Stimulated activated naive CD8-positive, alpha-beta T cell treated with anti-CD3 and anti-CD28 coated beads, Interleukin-15, amount 100 ng/mL, for 72 hours (primary cell): Measurements from ENCODE around the gene PLG.
"Not testable (repeated sequence)": the region's sequence is repeated elsewhere in the genome, so short reads cannot be mapped to it uniquely, and the experiment has no call there.

Experiments used
- ATAC-seq: fragments of 150-1000 bp; cut with Tn5 transposase; 2 replicates; pipeline ENCODE4 v1.10.0; 2021; ENCODE audit warnings: mild to moderate bottlenecking, moderate library complexity
- DNase-seq, 2 donors: peaks; one replicate each; pipeline ENCODE4 v3.0.0; 2021 to 2022
- H3K27ac Mint-ChIP-seq, 2 donors: one replicate each; pipeline ENCODE4 v1.8.0; 2022; ENCODE audit warnings: mild to moderate bottlenecking in 2 of 2, mixed read lengths in 2 of 2, moderate library complexity in 2 of 2
- H3K27me3 Mint-ChIP-seq: one replicate; pipeline ENCODE4 v1.8.0; 2022; ENCODE audit warnings: mixed read lengths
- H3K4me1 Mint-ChIP-seq: one replicate; pipeline ENCODE4 v1.8.0; 2022; ENCODE audit warnings: mild to moderate bottlenecking, mixed read lengths
- H3K4me3 Mint-ChIP-seq, 2 donors: one replicate each; pipeline ENCODE4 v1.8.0; 2022; ENCODE audit warnings: mild to moderate bottlenecking in 2 of 2, mixed read lengths in 2 of 2, moderate library complexity in 1 of 2
- H3K9me3 Mint-ChIP-seq, 2 donors: one replicate each; pipeline ENCODE4 v1.8.0; 2022; ENCODE audit warnings: mixed read lengths in 2 of 2

PLG gene

DNA sequence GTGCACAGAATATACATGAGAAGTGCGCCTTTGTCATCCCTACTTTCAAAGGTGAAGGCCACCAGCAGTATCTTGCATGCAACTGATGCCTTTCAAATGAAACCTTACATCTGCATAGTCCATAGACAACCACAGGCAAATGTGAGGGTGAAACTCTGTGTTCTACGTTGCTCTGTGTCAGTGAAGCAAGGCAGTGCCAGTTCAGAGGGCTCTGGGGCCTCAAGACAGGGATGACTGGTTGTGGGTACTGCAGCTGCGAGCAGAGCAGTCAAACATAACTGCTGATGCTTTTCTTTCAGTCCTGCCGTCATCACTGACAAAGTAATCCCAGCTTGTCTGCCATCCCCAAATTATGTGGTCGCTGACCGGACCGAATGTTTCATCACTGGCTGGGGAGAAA is 39.0 kb downstream of the PLG start:
- H3K4me3 Mint-ChIP-seq, ATAC-seq, H3K4me1 Mint-ChIP-seq, DNase-seq, H3K27ac Mint-ChIP-seq: not testable (repeated sequence)
- H3K9me3 Mint-ChIP-seq = peaks cover 8 to 28% of the 10 kb centered on the region in 2 donors
- H3K27me3 Mint-ChIP-seq = peaks cover 26% of the 10 kb centered on the region

DNA sequence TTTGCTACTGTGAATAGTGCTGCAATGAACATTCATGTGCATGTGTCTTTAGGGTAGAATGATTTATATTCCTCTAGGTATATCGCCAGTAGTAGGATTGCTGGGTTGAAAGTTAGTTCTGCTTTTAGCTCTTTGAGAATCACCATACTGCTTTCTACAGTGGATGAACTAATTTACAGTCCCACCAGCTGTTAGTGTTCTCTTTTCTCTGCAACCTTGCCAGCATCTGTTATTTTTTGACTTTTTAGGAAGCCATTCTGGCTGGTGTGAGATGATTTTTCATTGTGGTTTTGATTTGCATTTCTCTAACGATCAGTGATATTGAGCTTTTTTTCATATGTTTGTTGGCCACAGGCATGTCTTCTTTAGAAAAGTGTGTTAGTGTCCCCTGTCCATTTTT is 40.0 kb downstream of the PLG start:
- no peak for ATAC-seq
- Mint-ChIP-seq H3K27ac (no peak overlapping the region), H3K4me1 (no peaks in the 10 kb centered on the region), H3K27me3 (peaks cover 33% of the 10 kb centered on the region), H3K4me3 (no peak overlapping the region), H3K9me3 (peaks cover 8 to 33% of the 10 kb centered on the region in 2 donors)
- no peak for DNase-seq

DNA sequence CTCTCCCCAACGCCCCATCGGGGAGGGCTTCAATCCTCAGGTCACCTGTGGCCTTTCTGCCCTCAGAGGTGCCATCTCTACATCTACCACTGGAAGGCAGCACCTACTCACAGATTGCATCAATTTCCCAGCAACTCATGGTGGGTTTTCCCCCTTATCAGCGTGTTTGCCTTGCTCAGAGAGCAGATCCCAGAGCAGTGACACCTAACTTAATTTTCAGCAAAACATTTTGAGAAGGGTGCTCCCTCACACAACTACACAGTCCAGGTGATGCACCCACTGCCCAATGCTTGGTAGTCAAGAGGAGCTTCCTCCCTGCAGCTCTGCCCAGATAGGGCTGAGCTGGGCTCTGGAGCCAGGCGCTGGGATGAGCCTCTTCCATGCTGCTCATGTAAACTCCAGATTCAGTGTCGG is 48.2 kb downstream of the PLG start:
- H3K27ac Mint-ChIP-seq = no peak overlapping the region
- ATAC-seq = peak; percentile 53
- H3K9me3 Mint-ChIP-seq = peaks cover 0 to 11% of the 10 kb centered on the region in 2 donors
- H3K27me3 Mint-ChIP-seq = peaks cover 23% of the 10 kb centered on the region
- peak in 1 of 2 donors; percentile 21 for DNase-seq
- no peak overlapping the region for H3K4me3 Mint-ChIP-seq
- no peaks in the 10 kb centered on the region for H3K4me1 Mint-ChIP-seq

DNA sequence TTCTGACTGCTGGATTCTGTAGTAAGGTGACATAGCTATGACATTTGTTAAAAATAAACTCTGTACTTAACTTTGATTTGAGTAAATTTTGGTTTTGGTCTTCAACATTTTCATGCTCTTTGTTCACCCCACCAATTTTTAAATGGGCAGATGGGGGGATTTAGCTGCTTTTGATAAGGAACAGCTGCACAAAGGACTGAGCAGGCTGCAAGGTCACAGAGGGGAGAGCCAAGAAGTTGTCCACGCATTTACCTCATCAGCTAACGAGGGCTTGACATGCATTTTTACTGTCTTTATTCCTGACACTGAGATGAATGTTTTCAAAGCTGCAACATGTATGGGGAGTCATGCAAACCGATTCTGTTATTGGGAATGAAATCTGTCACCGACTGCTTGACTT is 51.2 kb downstream of the PLG start:
- H3K27ac Mint-ChIP-seq, H3K4me1 Mint-ChIP-seq, DNase-seq, ATAC-seq, H3K4me3 Mint-ChIP-seq, H3K9me3 Mint-ChIP-seq: not testable (repeated sequence)
- peaks cover 36% of the 10 kb centered on the region for H3K27me3 Mint-ChIP-seq

DNA sequence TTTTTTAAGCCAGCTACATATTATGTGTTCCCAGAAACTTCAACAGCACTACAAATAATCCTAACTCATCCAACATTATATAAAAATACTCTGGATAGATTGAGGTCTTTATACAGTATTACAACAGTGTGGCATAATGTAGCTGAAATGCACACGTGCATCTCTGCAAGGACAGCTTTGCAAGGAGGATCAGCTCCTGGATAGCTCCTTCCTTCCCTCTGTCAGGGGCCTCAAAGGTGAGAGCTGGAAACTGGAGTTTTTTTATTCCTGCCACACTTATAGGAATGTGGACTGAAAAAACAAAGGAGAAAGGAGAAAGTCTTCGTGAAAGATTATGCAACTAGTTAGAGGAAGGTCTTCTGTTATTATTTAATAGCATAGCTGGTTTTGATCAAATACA is 53.1 kb downstream of the PLG start:
- H3K4me1 Mint-ChIP-seq = no peaks in the 10 kb centered on the region

DNA sequence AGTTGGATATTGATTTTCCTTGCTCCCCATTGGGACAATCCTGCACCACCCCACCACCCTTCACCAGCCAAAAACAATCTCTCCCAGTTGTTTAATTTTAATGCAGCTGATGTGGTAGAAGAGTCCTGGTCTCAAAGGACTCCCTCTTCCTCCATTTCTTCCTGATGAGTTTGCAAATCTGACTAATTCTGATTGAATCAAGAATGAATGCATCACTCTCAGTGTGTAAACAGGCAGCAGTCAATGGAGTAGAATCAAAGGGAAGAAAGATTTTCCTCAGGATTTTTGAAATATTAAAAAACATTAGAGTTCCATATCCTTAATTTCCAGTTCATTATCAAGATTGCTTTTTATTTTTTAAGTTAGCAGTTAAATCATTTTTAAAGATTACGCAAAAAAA is 54.0 kb downstream of the PLG start:
- Mint-ChIP-seq H3K9me3 (no peaks in the 10 kb centered on the region), H3K4me3 (no peak overlapping the region), H3K27ac (no peak overlapping the region), H3K27me3 (peaks cover 41% of the 10 kb centered on the region), H3K4me1 (no peaks in the 10 kb centered on the region)
- DNase-seq (no peak), ATAC-seq (no peak)

More for the DNA sequence above, 53.1 kb downstream of the PLG start:
- Mint-ChIP-seq H3K4me3 (no peak overlapping the region), H3K9me3 (no peaks in the 10 kb centered on the region), H3K27me3 (peaks cover 41% of the 10 kb centered on the region), H3K27ac (no peak overlapping the region)
- DNase-seq (no peak), ATAC-seq (no peak)

DNA sequence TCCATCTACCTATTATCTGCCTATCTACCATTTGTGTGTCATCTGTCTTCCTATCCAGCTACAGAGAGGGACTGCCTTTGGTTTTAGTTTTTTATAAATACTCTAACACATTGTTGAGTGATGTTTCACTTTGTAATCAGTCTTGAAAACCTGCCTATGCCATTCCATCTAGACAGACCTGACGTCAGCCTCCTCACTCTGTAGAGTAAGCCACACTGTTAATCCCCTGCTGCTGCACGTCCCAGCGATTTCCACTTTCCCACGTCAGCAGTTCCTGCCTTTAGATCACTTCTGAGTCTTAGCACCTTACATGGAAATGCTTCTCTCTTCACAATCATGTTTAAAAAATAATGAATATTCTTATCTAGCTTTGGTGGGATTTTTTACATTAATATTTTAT is 54.8 kb downstream of the PLG start:
- H3K27ac Mint-ChIP-seq = no peak overlapping the region
- ATAC-seq (no peak), DNase-seq (no peak)
- H3K4me1 Mint-ChIP-seq = no peaks in the 10 kb centered on the region
- H3K27me3 Mint-ChIP-seq = peaks cover 41% of the 10 kb centered on the region
- H3K9me3 Mint-ChIP-seq = peaks cover 0 to 5% of the 10 kb centered on the region in 2 donors
- no peak overlapping the region for H3K4me3 Mint-ChIP-seq

DNA sequence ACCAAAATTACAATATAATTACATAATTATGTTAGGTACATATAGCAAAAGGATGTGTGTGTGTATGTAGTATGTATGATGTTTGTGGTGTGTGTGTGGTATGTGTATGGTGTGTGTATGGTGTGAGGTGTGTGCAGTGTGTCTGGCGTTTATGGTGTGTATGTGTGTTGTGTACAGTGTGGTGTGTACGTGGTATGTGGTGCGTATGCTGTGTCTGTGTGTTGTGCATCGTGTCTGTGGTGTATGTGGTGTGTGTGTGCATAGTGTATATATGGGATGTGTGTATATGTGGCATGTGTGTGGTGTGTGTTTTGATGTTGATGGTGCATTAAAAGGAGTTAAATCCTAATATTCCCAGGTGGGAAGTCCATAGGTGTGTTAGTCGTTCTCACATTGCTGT is 62.8 kb downstream of the PLG start:
- Mint-ChIP-seq H3K4me3 (no peak overlapping the region), H3K27ac (no peak overlapping the region), H3K4me1 (peaks cover 6% of the 10 kb centered on the region), H3K27me3 (peaks cover 57% of the 10 kb centered on the region), H3K9me3 (peaks cover 7 to 14% of the 10 kb centered on the region in 2 donors)
- DNase-seq = no peak
- ATAC-seq = peak; percentile 35

DNA sequence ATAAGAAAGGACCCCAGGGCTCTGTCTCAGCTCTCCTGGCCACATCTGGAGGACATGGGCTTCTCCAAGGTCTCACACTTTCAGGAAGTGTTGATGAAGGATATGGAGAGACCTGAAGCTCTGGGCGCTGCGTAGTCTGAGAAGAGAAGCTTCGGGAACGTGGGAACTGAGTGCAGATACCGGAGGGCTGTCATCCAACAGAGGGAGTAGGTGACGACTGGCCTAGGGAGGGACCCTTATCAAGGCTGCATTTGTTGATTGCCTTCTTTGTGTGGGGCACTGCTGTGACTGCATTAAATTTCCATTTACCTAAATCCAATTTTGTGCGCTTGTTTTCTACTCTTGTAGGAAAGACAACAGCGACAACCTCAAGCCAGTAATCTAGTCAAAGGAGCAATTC is 63.4 kb downstream of the PLG start:
- Mint-ChIP-seq H3K4me3 (no peak overlapping the region), H3K4me1 (peaks cover 6% of the 10 kb centered on the region)

DNA sequence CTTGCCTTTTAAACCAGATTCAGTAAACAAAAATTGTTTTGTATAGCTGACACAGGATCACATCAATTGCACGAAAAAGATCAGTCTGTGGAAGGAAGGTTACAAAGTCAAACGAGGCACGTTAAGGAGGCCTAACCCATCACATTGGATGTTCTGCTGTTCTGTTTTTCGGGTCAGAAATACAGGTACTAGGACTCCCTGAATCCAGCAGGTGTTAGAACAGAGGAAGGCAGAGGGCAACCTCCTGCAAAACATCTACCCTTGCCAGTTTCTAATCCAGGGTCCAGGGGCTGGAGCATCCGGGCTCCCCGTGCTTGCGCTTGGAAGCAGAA is 64.6 kb downstream of the PLG start:
- Mint-ChIP-seq H3K9me3 (peaks cover 7 to 12% of the 10 kb centered on the region in 2 donors), H3K4me3 (no peak overlapping the region), H3K4me1 (peaks cover 6% of the 10 kb centered on the region), H3K27ac (no peak overlapping the region), H3K27me3 (peaks cover 62% of the 10 kb centered on the region)
- ATAC-seq = no peak
- DNase-seq = no peak

More for the DNA sequence above, 63.4 kb downstream of the PLG start:
- Mint-ChIP-seq H3K27ac (no peak overlapping the region), H3K27me3 (peaks cover 62% of the 10 kb centered on the region), H3K9me3 (peaks cover 7 to 14% of the 10 kb centered on the region in 2 donors)
- DNase-seq = no peak
- ATAC-seq = no peak

DNA sequence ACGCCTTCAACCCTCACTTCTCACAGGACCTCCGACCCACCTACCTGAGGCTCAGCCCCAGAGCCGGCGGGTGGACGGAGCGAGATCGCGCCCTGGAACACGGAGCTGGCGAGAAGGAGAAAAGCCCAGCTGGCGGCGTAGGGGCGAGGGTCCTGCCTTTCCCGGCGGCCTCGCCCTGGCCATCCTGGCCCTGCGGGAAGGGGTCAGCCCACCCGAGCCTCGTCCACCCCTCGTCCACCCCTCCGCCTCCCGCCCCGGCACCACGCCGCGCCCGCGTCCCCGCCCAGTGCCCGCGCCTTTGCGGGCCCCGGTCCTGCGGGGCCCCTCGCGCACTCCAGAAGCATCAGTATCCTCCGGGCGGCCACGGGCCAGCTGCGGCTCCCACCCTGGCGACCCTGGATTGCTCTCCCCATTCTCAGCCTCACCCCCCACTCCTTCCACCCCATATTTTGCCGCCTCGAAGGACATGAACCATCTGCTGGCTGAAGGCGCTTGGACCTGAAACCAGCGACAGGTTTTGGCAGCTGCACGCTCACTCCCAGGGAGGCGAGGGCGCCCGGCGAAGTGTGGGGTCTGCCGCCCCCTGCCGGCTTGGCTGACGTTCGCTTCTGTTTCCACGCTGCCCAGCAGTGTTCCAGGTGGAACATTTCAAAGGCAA is 65.1 kb downstream of the PLG start:
- Mint-ChIP-seq H3K4me1 (peaks cover 6% of the 10 kb centered on the region), H3K9me3 (peaks cover 7% of the 10 kb centered on the region in 2 donors), H3K27me3 (peaks cover 62% of the 10 kb centered on the region), H3K27ac (peak overlapping the region in 1 of 2 donors; percentile 40), H3K4me3 (peak overlapping the region; percentile 59 to 84)
- ATAC-seq = peak; percentile 80
- peak; percentile 41 to 55 for DNase-seq

DNA sequence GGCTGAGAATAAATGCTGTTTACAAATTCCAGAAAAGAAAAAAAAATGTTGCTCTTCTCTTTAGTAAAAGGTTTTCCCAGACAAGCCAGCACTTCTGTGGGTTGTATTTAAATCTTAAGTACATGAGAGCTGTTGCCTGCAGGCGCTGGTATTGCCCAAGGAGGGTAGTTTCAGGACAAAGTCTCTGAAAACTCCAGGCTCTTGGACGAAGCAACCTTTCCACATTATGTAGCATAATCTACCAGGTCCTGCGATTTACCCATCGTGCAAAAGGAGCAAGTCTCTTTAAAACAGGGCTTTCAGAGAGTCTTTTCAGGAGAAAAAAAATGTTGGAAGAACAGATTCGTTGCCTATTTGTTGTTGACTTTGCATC is 65.6 kb downstream of the PLG start:
- H3K27ac Mint-ChIP-seq = no peak overlapping the region
- DNase-seq (no peak), ATAC-seq (no peak)
- H3K27me3 Mint-ChIP-seq = peaks cover 62% of the 10 kb centered on the region
- peaks cover 2 to 4% of the 10 kb centered on the region in 2 donors for H3K9me3 Mint-ChIP-seq
- peaks cover 6% of the 10 kb centered on the region for H3K4me1 Mint-ChIP-seq
- peak overlapping the region in 1 of 2 donors; percentile 84 for H3K4me3 Mint-ChIP-seq

DNA sequence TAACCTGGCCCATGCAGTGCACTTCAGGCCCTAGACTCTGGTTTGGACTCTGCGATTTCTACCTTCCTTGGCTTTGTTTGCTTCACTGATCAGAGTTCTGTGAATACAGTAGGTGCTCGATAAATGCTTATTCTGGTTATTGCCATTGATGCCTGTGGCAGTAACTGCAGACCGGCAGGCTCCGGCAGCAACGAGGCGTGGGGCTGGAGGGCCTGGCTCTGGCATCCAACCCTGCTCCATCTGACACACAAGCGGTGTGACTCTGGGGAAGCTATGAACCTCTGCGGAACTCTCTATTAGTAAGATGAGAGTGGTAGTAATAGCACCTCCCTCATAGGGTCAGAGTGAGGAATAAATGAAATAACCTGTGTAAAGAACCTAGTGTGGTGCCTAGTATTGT is 66.1 kb downstream of the PLG start:
- Mint-ChIP-seq H3K27ac (no peak overlapping the region), H3K9me3 (no peaks in the 10 kb centered on the region), H3K4me1 (peaks cover 6% of the 10 kb centered on the region), H3K4me3 (no peak overlapping the region), H3K27me3 (peaks cover 62% of the 10 kb centered on the region)
- DNase-seq (no peak), ATAC-seq (no peak)

DNA sequence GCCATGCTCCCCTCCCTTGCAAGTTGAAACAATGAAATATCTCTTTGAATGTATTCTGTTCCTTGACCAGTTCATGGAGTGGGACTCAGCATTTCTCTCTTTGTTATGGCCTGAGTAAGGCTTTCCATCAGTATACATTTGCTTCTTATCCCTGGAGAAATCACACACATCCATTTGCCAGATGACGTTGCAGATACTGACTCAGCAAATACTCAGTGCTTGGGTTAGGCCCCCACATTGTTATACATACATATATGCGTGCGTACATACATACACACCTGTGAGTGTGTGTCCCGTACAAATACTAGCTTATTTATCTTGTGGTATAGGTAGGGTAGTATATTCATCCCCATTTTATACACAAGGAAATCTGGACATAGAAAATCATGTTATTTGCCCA is 72.4 kb downstream of the PLG start:
- Mint-ChIP-seq H3K4me1 (no peaks in the 10 kb centered on the region), H3K27me3 (peaks cover 9% of the 10 kb centered on the region), H3K27ac (no peak overlapping the region), H3K4me3 (no peak overlapping the region), H3K9me3 (no peaks in the 10 kb centered on the region)
- DNase-seq (no peak), ATAC-seq (no peak)

DNA sequence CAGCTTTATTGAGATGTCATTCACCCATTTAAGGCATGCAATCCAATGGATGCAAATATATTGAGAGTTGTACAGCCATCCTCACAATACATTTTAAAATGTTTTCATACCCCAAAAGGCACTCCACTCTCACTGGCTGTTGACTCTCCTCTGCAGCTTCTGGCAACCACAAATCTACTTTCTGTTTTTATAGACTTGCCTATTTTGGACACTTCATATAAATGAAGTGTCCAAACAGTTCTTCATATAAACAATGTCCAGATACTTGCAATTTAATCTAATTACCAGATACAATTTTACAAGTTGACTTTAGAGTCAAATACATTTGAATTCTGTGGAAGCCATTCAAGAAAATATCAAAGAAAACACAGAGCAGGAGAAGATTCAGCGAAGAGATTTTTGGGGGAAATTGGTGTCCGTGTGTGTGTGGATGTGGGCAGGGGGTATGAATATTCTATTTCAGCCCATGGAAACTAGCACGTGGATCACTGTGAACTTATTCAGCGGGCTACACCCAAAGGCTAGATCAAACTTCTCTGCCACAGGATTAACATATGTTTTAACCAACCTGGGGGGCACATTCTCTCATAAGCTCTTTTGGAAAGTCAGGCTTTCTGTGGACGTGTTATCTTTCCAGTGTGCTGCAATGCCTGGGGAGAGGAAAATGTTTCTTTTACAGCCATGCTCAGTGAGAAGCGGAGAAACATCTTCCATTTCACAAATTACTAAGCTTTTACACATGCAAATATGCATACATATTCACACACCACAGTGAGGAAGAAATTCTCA is 73.9 kb downstream of the PLG start:
- Mint-ChIP-seq H3K27me3 (peaks cover 7% of the 10 kb centered on the region), H3K9me3 (no peaks in the 10 kb centered on the region), H3K27ac (no peak overlapping the region), H3K4me3 (no peak overlapping the region), H3K4me1 (no peaks in the 10 kb centered on the region)
- ATAC-seq = no peak
- no peak for DNase-seq

DNA sequence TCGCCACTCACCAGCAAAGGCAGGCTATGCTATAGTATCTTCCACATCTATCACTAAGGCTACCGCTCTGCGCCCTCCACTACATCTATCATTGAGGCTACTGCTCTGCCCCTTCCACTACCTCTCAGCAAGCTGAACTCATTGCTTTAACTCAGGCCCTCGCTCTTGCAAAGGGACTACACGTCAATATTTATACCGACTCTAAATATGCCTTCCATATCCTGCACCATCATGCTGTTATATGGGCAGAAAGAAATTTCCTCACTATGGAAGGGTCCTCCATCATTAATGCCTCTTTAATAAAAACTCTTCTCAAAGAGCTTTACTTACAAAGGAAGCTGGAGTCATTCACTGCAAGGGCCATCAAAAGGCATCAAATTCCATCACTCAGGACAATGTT is 77.1 kb downstream of the PLG start:
- peaks cover 14% of the 10 kb centered on the region for H3K27me3 Mint-ChIP-seq
- not testable (repeated sequence) for H3K4me3 Mint-ChIP-seq, ATAC-seq, H3K9me3 Mint-ChIP-seq, DNase-seq, H3K4me1 Mint-ChIP-seq, H3K27ac Mint-ChIP-seq
